ENCODE results near the gene NCAN.

NCAN gene

GRCh38 chr19:19261350-19262189, 49.8 kb downstream of the NCAN start:
- H3K4me3 ChIP-seq (ENCODE audit: low read length), result no peak overlapping the region

GRCh38 chr19:19262190-19263057, 50.7 kb downstream of the NCAN start:
- no peak for TF ChIP-seq CTCF (conservative IDR thresholded peaks at IDR 0.05; ENCODE audit: low read length)
- no peak overlapping the region for H3K4me3 ChIP-seq (ENCODE audit: low read length)
- no peak for DNase-seq (ENCODE audit: low read depth)

More at GRCh38 chr19:19261350-19262189, 49.8 kb downstream of the NCAN start:
- no peak for TF ChIP-seq CTCF (conservative IDR thresholded peaks at IDR 0.05; ENCODE audit: low read length)
- no peak for DNase-seq (ENCODE audit: low read depth)

DNA sequence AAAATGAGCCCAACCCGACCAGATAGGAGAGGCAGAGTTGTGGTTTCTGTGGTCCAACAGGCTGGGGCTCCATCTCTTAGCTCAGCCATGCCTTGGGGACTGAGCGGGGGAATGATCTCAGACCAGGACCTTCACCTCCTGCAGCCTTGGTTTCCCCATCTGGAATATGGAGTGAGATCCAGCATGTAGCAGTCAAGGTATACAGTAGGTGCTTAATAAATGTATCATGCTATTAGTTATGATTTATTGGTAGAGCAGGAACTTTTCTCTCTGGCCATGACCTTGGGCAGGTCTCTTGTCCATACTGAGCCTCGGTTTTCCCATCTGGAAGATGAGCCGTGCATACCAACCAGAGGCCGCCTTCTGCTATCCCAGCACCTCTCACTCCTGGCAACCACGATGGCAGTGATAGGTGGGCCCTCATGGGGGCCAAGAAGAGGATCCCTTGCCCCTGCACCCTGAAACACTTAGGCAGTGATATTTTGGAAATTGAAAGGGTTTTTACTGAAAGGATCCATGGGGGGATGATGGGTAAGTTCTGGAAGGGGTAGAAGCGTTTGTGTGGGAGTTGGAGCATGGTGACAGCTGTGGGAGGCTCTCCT, 52.2 kb downstream of the NCAN start:
- DNase-seq (ENCODE audit: low read depth), result no peak
- TF ChIP-seq CTCF (conservative IDR thresholded peaks at IDR 0.05; ENCODE audit: low read length), result no peak
- no peak overlapping the region for H3K4me3 ChIP-seq (ENCODE audit: low read length)

- DNase-seq (ENCODE audit: low read depth), result no peak
- H3K4me3 ChIP-seq (ENCODE audit: low read length), result no peak overlapping the region
- TF ChIP-seq CTCF (conservative IDR thresholded peaks at IDR 0.05; ENCODE audit: low read length), result no peak
These were observed 55.5 kb downstream of the NCAN start for GRCh38 chr19:19267305-19267704.

GRCh38 chr19:19268453-19269385, 57.0 kb downstream of the NCAN start:
- no peak for TF ChIP-seq CTCF (conservative IDR thresholded peaks at IDR 0.05; ENCODE audit: low read length)
- H3K4me3 ChIP-seq (ENCODE audit: low read length), result no peak overlapping the region
- no peak for DNase-seq (ENCODE audit: low read depth)

- no peak overlapping the region for H3K4me3 ChIP-seq (ENCODE audit: low read length)
- DNase-seq (ENCODE audit: low read depth), result no peak
- no peak for TF ChIP-seq CTCF (conservative IDR thresholded peaks at IDR 0.05; ENCODE audit: low read length)
These were observed 58.4 kb downstream of the NCAN start for GRCh38 chr19:19269952-19270694.
